Measurements from ENCODE around the gene CXorf66. TPM values are rescaled to one million over a fixed set of nuclear protein-coding genes. Genes with fewer than 3 reads are reported as not detected.

CXorf66 gene
- total and polyA plus RNA-seq, 2 of the 4 experiments (the other 2 are of a cell fraction) = not detected

DNA sequence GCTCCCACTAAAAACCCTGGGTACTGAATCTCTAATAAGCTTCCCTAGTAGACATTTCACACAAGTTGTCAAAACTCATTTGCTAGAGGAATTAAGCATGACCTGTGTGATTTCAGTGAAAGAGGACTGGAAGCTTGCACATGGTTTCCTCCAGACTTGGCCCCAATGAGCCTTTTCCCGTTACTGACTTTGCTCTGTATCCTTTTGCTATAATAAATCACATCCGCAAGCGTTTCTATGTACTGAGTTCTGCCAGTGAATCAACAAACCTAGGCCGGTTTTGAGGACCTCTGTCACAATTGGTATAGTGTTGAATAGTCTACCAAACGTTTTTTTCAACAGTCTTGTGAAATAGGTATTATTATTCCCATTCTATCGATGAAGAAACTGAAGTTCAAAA, 40.6 kb downstream of the CXorf66 start:
- Histone ChIP-seq H3K27me3 (ENCODE audit: control insufficient read depth, insufficient read depth, low read length) (no peaks in the 10 kb centered on the region), H3K4me3 (ENCODE audit: insufficient read depth, low read depth, low read length) (no peak overlapping the region), H4K91ac (ENCODE audit: insufficient read depth, low read depth, low read length) (no peak overlapping the region), H3K23ac (ENCODE audit: low read depth, low read length) (no peak overlapping the region), H4K5ac (ENCODE audit: low read depth, low read length) (no peak overlapping the region), H3K36me3 (ENCODE audit: control insufficient read depth, insufficient read depth, low read length) (no peaks in the 10 kb centered on the region), H3K14ac (replicated peaks; ENCODE audit: low read depth, low read length) (no peak overlapping the region), H2BK5ac (ENCODE audit: low read depth, low read length, poor library complexity, severe bottlenecking) (no peak overlapping the region), H3K4me2 (ENCODE audit: low read depth, low read length) (no peak overlapping the region), H3K27ac (ENCODE audit: insufficient read depth, low read length) (no peak overlapping the region), H3K79me1 (ENCODE audit: low read depth in 1 of 2, low read length in 2 of 2) (peaks cover 3 to 14% of the 10 kb centered on the region in 2 experiments; a peak in 2 of 4 replicates), H2AK9ac (replicated peaks; ENCODE audit: low read depth, low read length, poor library complexity) (no peak overlapping the region), H3K4ac (ENCODE audit: low read depth, low read length) (no peak overlapping the region), H2AK5ac (ENCODE audit: low read depth, low read length) (no peak overlapping the region), H2BK15ac (ENCODE audit: low read depth, low read length) (no peak overlapping the region), H3K18ac (ENCODE audit: low read depth, low read length) (no peak overlapping the region), H3K9ac (ENCODE audit: low read depth, low read length) (no peak overlapping the region), H2AFZ (replicated peaks; ENCODE audit: low read length, poor library complexity) (no peak overlapping the region), H2BK20ac (ENCODE audit: low read depth, low read length) (no peak overlapping the region), H3K9me3 (ENCODE audit: control insufficient read depth, insufficient read depth, low read length) (no peaks in the 10 kb centered on the region), H3K4me1 (ENCODE audit: control insufficient read depth, insufficient read depth, low read length) (no peaks in the 10 kb centered on the region; the same call in 1 of the 2 replicates), H4K8ac (ENCODE audit: low read depth in 2 of 2, low read length in 2 of 2) (no peak overlapping the region), H3K9me1 (ENCODE audit: insufficient read depth, low read length) (no peaks in the 10 kb centered on the region), H3K56ac (ENCODE audit: extremely low read depth, insufficient read depth, low read length) (no peak overlapping the region), H4K20me1 (ENCODE audit: insufficient read depth, low read length) (no peaks in the 10 kb centered on the region; the same call in 1 of the 2 replicates), H2BK120ac (ENCODE audit: low read depth, low read length) (no peak overlapping the region)
- intact Hi-C loops (cut with micrococcal nuclease) (loop anchor here (5.0 kb wide), 1 partner anchor 42 kb away; no protein-coding TSS in a partner anchor), in situ Hi-C loops (cut with MboI; ENCODE audit: low sequenced_read_pairs) (no loop called here), dilution Hi-C loops (cut with HindIII; ENCODE audit: low sequenced_read_pairs, unreplicated experiment) (no loop called here)
- no peak for DNase-seq
- no peak for ATAC-seq (ENCODE audit: low read depth)
- ChIA-PET CTCF (no interaction called here), POLR2A (ENCODE audit: unreplicated experiment) (no interaction called here)
- TF ChIP-seq ELK1 (IDR thresholded peaks at IDR 0.05; ENCODE audit: borderline replicate concordance, low read depth, low read length) (no peak), MXI1 (IDR thresholded peaks at IDR 0.05; ENCODE audit: borderline replicate concordance, low read depth, low read length) (no peak), MAFK (IDR thresholded peaks at IDR 0.05; ENCODE audit: low read depth, low read length) (no peak), MAZ (IDR thresholded peaks at IDR 0.05; ENCODE audit: borderline replicate concordance, low read depth, low read length) (no peak), FOS (IDR thresholded peaks at IDR 0.05; ENCODE audit: low read depth, low read length) (no peak), CHD1 (IDR thresholded peaks at IDR 0.05; ENCODE audit: low read depth, low read length) (no peak), NFE2L2 (IDR thresholded peaks at IDR 0.05; ENCODE audit: low read depth, low read length) (no peak), RCOR1 (IDR thresholded peaks at IDR 0.05; ENCODE audit: insufficient replicate concordance, low read length) (no peak), RAD21 (IDR thresholded peaks at IDR 0.05; ENCODE audit: low read length) (no peak)
- TF ChIP-seq, protein P1, sequence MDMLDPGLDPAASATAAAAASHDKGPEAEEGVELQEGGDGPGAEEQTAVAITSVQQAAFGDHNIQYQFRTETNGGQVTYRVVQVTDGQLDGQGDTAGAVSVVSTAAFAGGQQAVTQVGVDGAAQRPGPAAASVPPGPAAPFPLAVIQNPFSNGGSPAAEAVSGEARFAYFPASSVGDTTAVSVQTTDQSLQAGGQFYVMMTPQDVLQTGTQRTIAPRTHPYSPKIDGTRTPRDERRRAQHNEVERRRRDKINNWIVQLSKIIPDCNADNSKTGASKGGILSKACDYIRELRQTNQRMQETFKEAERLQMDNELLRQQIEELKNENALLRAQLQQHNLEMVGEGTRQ (IDR thresholded peaks at IDR 0.05; ENCODE audit: low read depth, low read length) = no peak
- WGBS, 2 experiments (ENCODE audit: extremely low coverage in 2 of 2, insufficient read length in 1 of 2) = no CpG with 5 or more reads among the region's 6 CpGs
- BruUV-seq (replicated peaks) = no TSS peak

All from IMR-90 (cell line).